Subcutaneous adipose tissue (tissue), 4 donors: Measurements from ENCODE around the gene PLPPR3. TPM values are rescaled to one million over a fixed set of nuclear protein-coding genes. Genes with fewer than 3 reads are reported as not detected.

Source experiments
- CTCF ChIP-seq: fragments of 450-650 bp; IDR thresholded peaks from one replicate; pipeline ENCODE4 v1.5.1; 2016; ENCODE audit warnings: low read depth, mild to moderate bottlenecking, control low read depth, antibody characterized with exemption, moderate library complexity
- small RNA-seq: library from RNA; depleted of rRNA; stranded (forward); fragments of <200 nt; gene quantifications from one replicate; pipeline ENCODE3, GENCODE V24; 2016
- total RNA-seq, 4 donors: library from RNA; depleted of rRNA; stranded (reverse); fragments of >200 nt; gene quantifications; one replicate each; pipeline ENCODE4 v1.1.0, GENCODE V29; 2016

The PLPPR3 gene
- total RNA-seq, 4 donors from 2014 or later: not detected

- TF ChIP-seq CTCF: no peak
Observed at GRCh38 chr19:763869-764268, 57.9 kb downstream of the PLPPR3 start.

- no peak for TF ChIP-seq CTCF
Observed at GRCh38 chr19:763181-763580, 58.6 kb downstream of the PLPPR3 start.

Small RNA genes within 50 kb of the gene (small RNA-seq; reads per million reads assigned to genes)
- gene MIR3187: not detected

Other genes with a start within 250 kb of the PLPPR3 start
- gene BSG, start 249.4 kb downstream of the PLPPR3 start, total RNA-seq: 100 to 1,000 TPM; 313 to 793 (median 445) TPM
- not detected for gene HCN2, start 232.1 kb downstream of the PLPPR3 start, total RNA-seq
- gene POLRMT, start 188.4 kb downstream of the PLPPR3 start, total RNA-seq: 10 to 100 TPM; 11.9 to 41.4 (median 14.7) TPM
- gene FGF22, start 182.1 kb downstream of the PLPPR3 start, total RNA-seq: 1 to 10 TPM in 2 of 4 donors, not detected in 2; 1.3 to 2.2 TPM
- gene RNF126, start 158.7 kb downstream of the PLPPR3 start, total RNA-seq: 10 to 100 TPM; 23.3 to 85.9 (median 31.1) TPM
- 100 to 1,000 TPM in 2 of 4 donors, 10 to 100 TPM in 2; 54.5 to 124 (median 91.4) TPM for gene FSTL3, start 145.6 kb downstream of the PLPPR3 start, total RNA-seq
- gene PRSS57, start 126.5 kb downstream of the PLPPR3 start, total RNA-seq: not detected
- gene PALM, start 113.0 kb downstream of the PLPPR3 start, total RNA-seq: 100 to 1,000 TPM in 1 of 4 donors, 10 to 100 TPM in 3; 57.1 to 228 (median 77.4) TPM
- gene MISP, start 70.8 kb downstream of the PLPPR3 start, total RNA-seq: not detected
- gene PTBP1, start 24.5 kb downstream of the PLPPR3 start, total RNA-seq: 100 to 1,000 TPM in 1 of 4 donors, 10 to 100 TPM in 3; 77.5 to 108 (median 87.8) TPM
- gene AZU1, start 5.9 kb upstream of the PLPPR3 start, total RNA-seq: under 1 TPM in 1 of 4 donors, not detected in 3; 0.68 TPM
- gene PRTN3, start 19.0 kb upstream of the PLPPR3 start, total RNA-seq: not detected
- gene ELANE, start 30.3 kb upstream of the PLPPR3 start, total RNA-seq: 1 to 10 TPM in 2 of 4 donors, not detected in 2; 2.4 to 2.8 TPM
- gene CFD, start 37.7 kb upstream of the PLPPR3 start, total RNA-seq: 1,000 to 10,000 TPM; 1,847 to 6,869 (median 2,488) TPM
- gene MED16, start 71.2 kb upstream of the PLPPR3 start, total RNA-seq: 10 to 100 TPM; 18.4 to 38.4 (median 19.2) TPM
- gene RNU6-9, start 71.5 kb upstream of the PLPPR3 start, total RNA-seq: not detected
- 10 to 100 TPM; 24.1 to 37.3 (median 26.8) TPM for gene R3HDM4, start 91.3 kb upstream of the PLPPR3 start, total RNA-seq
- gene KISS1R, start 95.4 kb upstream of the PLPPR3 start, total RNA-seq: not detected
- gene ARID3A, start 104.1 kb upstream of the PLPPR3 start, total RNA-seq: 10 to 100 TPM in 2 of 4 donors, 1 to 10 TPM in 2; 5.5 to 13.9 (median 9.2) TPM
- 10 to 100 TPM; 18.9 to 58.6 (median 30.7) TPM for gene WDR18, start 162.4 kb upstream of the PLPPR3 start, total RNA-seq
- not detected for gene GRIN3B, start 178.5 kb upstream of the PLPPR3 start, total RNA-seq
- 100 to 1,000 TPM in 2 of 4 donors, 10 to 100 TPM in 2; 65.1 to 193 (median 94.0) TPM for gene TMEM259, start 199.2 kb upstream of the PLPPR3 start, total RNA-seq
- gene RNU6-2, start 199.6 kb upstream of the PLPPR3 start, total RNA-seq: not detected
- gene CNN2, start 204.7 kb upstream of the PLPPR3 start, total RNA-seq: 10 to 100 TPM; 32.1 to 86.8 (median 52.2) TPM
- 10 to 100 TPM in 3 of 4 donors, 1 to 10 TPM in 1; 3.4 to 35.2 (median 12.2) TPM for gene ABCA7, start 218.2 kb upstream of the PLPPR3 start, total RNA-seq
- 10 to 100 TPM; 31.3 to 52.5 (median 44.0) TPM for gene ARHGAP45, start 245.2 kb upstream of the PLPPR3 start, total RNA-seq